Renal cortical epithelial cell (primary cell): Measurements from ENCODE around the gene SPACDR. TPM values are rescaled to one million over a fixed set of nuclear protein-coding genes. Genes with fewer than 3 reads are reported as not detected.

Source experiments
- DNase-seq: peaks from one replicate; pipeline ENCODE4 v3.0.0-alpha.2; 2011; ENCODE audit warnings: low read depth
- total RNA-seq: library from RNA; depleted of rRNA; stranded (reverse); fragments of >200 nt; gene quantifications from 2 replicates; pipeline ENCODE4 v1.2.3, GENCODE V29; 2014

The SPACDR gene
- total RNA-seq, 1 donor from 2014 or later: not detected

DNA sequence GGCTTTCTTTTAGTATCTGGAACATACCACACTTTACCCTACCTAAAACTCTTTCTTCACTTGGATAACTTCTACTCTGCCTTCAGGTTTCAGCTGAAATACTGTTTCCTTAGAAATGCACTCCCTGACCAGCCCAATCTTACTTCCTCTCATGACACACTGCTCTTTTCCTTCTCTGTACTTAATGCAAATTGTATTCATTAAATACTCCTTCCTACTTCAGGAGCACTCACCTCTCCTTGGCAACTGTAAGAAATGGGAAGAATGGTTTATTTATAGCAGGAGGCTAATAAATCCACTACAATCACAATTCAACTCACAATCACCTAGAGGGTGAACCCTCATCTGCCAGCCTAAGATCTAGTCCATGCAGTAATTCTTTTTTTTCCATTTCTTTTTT lies 50.7 kb downstream of the SPACDR start:
- DNase-seq: no peak

DNA sequence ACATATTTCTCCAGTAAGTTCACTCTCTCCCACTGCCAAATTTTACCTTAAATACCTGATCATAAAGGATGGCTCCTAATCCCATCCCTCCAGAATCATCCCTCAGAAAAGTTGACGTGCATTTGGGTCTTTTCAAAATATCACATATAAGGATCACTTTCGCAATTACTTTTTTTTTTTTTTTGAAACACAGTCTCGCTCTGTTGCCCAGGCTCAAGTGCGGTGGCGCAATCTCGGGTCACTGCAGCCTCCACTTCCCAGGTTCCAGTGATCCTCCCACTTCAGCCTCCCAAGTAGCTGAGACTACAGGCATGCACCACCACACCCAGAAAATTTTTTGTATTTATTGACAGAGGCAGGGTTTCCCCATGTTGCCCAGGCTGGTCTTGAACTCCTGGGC lies 53.0 kb downstream of the SPACDR start:
- no peak for DNase-seq

DNA sequence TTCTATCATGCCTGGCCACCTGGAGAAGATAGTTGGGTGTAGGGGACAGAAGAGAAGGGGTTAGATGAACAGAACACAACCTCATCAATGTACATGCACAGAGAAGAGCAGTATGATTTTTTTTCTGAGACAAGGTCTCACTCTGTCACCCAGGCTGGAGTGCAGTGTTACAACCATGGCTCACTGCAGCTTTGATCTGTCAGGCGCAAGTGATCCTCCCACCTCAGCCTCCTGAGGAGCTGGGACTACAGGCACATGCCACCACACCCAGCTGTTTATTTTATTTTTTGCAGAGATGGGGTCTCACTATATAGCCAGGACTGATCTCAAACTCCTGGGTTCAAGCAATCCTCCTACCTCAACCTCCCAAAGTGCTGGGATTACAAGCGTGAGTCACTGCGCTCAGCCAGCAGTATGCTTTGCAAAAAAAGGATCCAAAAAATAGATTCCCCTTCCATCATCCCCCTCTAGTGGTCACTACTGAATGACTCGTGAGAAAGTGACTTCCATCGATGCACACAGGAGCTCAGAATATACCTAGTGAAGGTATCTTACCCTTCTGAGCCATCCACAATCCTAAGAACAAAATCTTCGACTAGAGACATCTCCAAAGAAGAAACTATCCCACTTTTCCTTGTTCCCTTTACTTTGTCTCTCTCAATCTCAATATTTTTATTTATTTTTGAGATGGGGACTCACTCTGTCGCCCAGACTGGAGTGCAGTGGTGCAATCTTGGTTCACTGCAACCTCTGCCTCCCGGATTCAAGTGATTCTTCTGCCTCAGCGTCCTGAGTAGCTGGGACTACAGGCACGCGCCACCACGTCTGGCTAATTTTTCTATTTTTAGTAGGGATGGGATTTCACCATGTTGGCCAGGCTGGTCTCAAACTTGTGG lies 56.5 kb downstream of the SPACDR start:
- peak; percentile 78 for DNase-seq

DNA sequence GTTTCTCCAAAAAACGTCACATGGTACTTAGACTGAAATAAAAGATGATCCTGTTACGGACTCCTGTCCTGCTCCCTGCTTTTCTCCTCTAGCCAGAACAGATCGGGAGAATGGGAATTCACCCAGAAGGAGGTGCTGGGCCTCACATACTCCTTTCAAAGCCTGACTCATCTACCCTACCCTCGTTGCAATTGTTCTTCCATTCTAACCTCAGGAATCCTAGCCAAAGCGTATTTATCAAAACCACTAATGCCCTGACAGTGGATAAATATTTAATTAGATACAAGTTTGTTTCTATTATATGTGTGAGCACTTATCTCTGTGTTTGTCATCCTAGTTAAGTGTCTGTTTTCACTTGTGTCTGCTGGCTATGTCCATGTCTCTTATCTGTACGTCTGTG lies 57.3 kb downstream of the SPACDR start:
- peak; percentile 87 for DNase-seq

Other genes starting within 250 kb of the SPACDR start
- gene PVRIG, start 244.3 kb downstream of the SPACDR start, total RNA-seq: not detected in 2 replicates
- 0.05 TPM in 1 of 2 replicates, not detected in the other for gene SPDYE3, start 156.6 kb downstream of the SPACDR start, total RNA-seq
- 7.1 and 17.6 TPM in 2 replicates for gene PILRB, start 106.1 kb downstream of the SPACDR start, total RNA-seq
- gene PILRA, start 90.8 kb downstream of the SPACDR start, total RNA-seq: 0.35 and 2.0 TPM in 2 replicates
- gene ZCWPW1, start 35.6 kb downstream of the SPACDR start, total RNA-seq: 0.17 and 2.8 TPM in 2 replicates
- gene MEPCE, start 34.4 kb downstream of the SPACDR start, total RNA-seq: 18.2 and 28.2 TPM in 2 replicates
- 13.1 and 29.7 TPM in 2 replicates for gene PPP1R35, start 27.8 kb downstream of the SPACDR start, total RNA-seq
- 14.6 and 25.2 TPM in 2 replicates for gene TSC22D4, start 15.0 kb upstream of the SPACDR start, total RNA-seq
- gene NYAP1, start 19.7 kb upstream of the SPACDR start, total RNA-seq: 0.20 TPM in 1 of 2 replicates, not detected in the other
- gene AGFG2, start 74.9 kb upstream of the SPACDR start, total RNA-seq: 4.2 and 8.2 TPM in 2 replicates
- gene SAP25, start 109.6 kb upstream of the SPACDR start, total RNA-seq: not detected in 2 replicates
- 5.0 and 10.6 TPM in 2 replicates for gene LRCH4, start 121.9 kb upstream of the SPACDR start, total RNA-seq
- 0.35 TPM in 1 of 2 replicates, not detected in the other for gene FBXO24, start 122.1 kb upstream of the SPACDR start, total RNA-seq
- 1.9 and 2.3 TPM in 2 replicates for gene PCOLCE, start 138.1 kb upstream of the SPACDR start, total RNA-seq
- 10.2 and 12.9 TPM in 2 replicates for gene MOSPD3, start 148.3 kb upstream of the SPACDR start, total RNA-seq
- gene TFR2, start 177.3 kb upstream of the SPACDR start, total RNA-seq: 0.35 and 1.0 TPM in 2 replicates
- gene ACTL6B, start 192.2 kb upstream of the SPACDR start, total RNA-seq: not detected in 2 replicates
- gene GNB2, start 209.5 kb upstream of the SPACDR start, total RNA-seq: 120 and 162 TPM in 2 replicates
- 7.3 and 26.1 TPM in 2 replicates for gene GIGYF1, start 230.0 kb upstream of the SPACDR start, total RNA-seq
- 21.1 and 63.4 TPM in 2 replicates for gene POP7, start 241.9 kb upstream of the SPACDR start, total RNA-seq